AG09309 (cell line): Measurements from ENCODE around the gene SRSF7.

Source experiments
- DNase-seq: peaks from one replicate; pipeline ENCODE4 v3.0.0-alpha.2; 2010; ENCODE audit warnings: low read depth
- H3K4me3 ChIP-seq: 2 replicates; pipeline ENCODE4 v1.5.1; 2011; ENCODE audit warnings: mild to moderate bottlenecking, low read depth, low read length, moderate library complexity; ENCODE audit not compliant: control insufficient read depth
- CTCF ChIP-seq: IDR thresholded peaks from 2 replicates; pipeline ENCODE4 v1.5.1; 2011; ENCODE audit warnings: mild to moderate bottlenecking, low read depth, low read length, inconsistent platforms; ENCODE audit not compliant: insufficient read depth, control insufficient read depth; ENCODE audit errors: missing control alignments

Gene SRSF7

GRCh38 chr2:38747819-38748218 lies 3.3 kb downstream of the SRSF7 start:
- no peak for DNase-seq
- no peak overlapping the region for H3K4me3 ChIP-seq

GRCh38 chr2:38747007-38747424 lies 4.1 kb downstream of the SRSF7 start:
- no peak overlapping the region for H3K4me3 ChIP-seq
- TF ChIP-seq CTCF: no peak
- no peak for DNase-seq

More at GRCh38 chr2:38747819-38748218, 3.3 kb downstream of the SRSF7 start:
- TF ChIP-seq CTCF: no peak

DNA sequence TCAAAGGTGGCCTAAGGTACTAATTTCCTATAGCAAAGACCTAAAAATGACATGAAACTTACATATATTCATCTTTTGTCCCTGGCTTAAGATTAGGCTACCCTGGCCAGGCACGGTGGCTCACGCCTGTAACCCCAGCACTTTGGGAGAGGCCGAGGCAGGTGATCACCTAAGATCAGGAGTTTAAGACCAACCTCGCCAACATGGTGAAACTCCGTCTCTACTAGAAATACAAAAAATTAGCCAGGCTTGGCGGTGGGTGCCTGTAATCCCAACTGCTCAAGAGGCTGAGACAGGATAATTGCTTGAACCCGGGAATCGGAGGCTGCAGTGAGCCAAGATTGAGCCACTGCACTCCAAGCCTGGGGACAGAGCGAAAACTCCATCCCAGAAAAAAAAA lies 5.9 kb downstream of the SRSF7 start:
- no peak for TF ChIP-seq CTCF

DNA sequence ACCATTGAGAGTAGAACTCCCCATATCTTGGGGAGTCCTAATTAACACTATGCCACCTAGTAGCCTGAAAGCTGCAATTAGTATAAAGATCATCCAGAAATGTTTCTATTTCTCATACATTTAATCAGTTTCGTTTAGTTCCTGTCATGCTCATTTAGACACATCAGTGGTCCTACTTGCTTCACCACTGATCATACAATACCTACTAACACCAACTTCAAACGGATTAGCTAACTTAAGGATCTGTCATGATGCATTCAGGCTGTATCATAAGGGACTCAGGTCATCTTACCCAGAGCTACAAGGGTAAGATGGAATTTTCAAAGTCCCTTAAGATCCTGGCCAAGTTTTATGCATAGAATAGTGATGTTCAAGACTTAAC lies 6.8 kb downstream of the SRSF7 start:
- no peak for DNase-seq
- TF ChIP-seq CTCF: no peak
- no peak overlapping the region for H3K4me3 ChIP-seq

More for the DNA sequence above, 5.9 kb downstream of the SRSF7 start:
- no peak overlapping the region for H3K4me3 ChIP-seq
- DNase-seq: no peak

GRCh38 chr2:38743672-38744398 lies 7.3 kb downstream of the SRSF7 start:
- no peak for DNase-seq
- no peak for TF ChIP-seq CTCF
- no peak overlapping the region for H3K4me3 ChIP-seq

GRCh38 chr2:38742797-38743559 lies 8.2 kb downstream of the SRSF7 start:
- H3K4me3 ChIP-seq: no peak overlapping the region
- TF ChIP-seq CTCF: no peak
- DNase-seq: no peak
